ENCODE results near the gene KCNH3. TPM values are rescaled to one million over a fixed set of nuclear protein-coding genes. Genes with fewer than 3 reads are reported as not detected.

KCNH3 gene
- total and polyA plus RNA-seq, 4 donors: 0.07 to 0.24 (median 0.19) TPM; not detected in 1

DNA sequence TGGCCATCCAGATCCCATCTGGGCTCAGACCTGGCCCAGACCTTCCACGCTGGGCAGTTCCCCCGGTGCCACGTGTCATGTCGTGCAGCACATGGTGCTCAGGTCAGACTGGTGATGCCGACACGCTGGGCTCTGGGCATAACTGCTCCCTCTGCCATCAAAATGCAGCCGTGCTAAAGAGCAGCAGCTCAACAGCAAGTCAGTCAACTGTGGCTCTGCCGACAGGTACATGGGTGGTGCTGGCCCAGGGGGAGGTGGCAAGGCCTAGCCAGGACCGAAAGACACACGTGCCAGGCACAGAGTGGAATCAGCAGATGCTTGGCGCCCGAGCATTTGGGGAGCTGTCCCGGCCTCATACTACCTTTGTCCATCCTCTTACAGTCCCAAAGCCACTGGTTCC, 27.5 kb downstream of the KCNH3 start:
- Histone ChIP-seq H3K9me3 (ENCODE audit: control insufficient read depth in 4 of 4, low read length in 3 of 4) (no peaks in the 10 kb centered on the region), H3K27me3 (ENCODE audit: control insufficient read depth in 4 of 4, insufficient read depth in 4 of 4, low read length in 3 of 4) (no peaks in the 10 kb centered on the region), H3K9ac (ENCODE audit: low read depth in 1 of 2, low read length in 2 of 2) (no peak overlapping the region), H3K36me3 (ENCODE audit: control insufficient read depth in 4 of 4, insufficient read depth in 3 of 4, low read depth in 1 of 4, low read length in 3 of 4) (peaks cover 10 to 35% (median 25%) of the 10 kb centered on the region in 4 donors), H3K27ac (ENCODE audit: low read depth in 1 of 2, low read length in 2 of 2) (no peak overlapping the region), H3K4me1 (ENCODE audit: control insufficient read depth in 4 of 4, insufficient read depth in 4 of 4, low read length in 3 of 4) (peaks cover 3 to 21% (median 19%) of the 10 kb centered on the region in 4 donors), H3K4me3 (ENCODE audit: low read depth in 1 of 3, low read length in 3 of 3) (no peak overlapping the region)
- DNase-seq (ENCODE audit: low spot score): no peak
- 97% methylated on average over 13 of the region's 13 CpGs for WGBS
- no peak for TF ChIP-seq HNF4G (IDR thresholded peaks at IDR 0.05)
- no peak for TF ChIP-seq FOXA1 (IDR thresholded peaks at IDR 0.05)
- TF ChIP-seq, protein P1, sequence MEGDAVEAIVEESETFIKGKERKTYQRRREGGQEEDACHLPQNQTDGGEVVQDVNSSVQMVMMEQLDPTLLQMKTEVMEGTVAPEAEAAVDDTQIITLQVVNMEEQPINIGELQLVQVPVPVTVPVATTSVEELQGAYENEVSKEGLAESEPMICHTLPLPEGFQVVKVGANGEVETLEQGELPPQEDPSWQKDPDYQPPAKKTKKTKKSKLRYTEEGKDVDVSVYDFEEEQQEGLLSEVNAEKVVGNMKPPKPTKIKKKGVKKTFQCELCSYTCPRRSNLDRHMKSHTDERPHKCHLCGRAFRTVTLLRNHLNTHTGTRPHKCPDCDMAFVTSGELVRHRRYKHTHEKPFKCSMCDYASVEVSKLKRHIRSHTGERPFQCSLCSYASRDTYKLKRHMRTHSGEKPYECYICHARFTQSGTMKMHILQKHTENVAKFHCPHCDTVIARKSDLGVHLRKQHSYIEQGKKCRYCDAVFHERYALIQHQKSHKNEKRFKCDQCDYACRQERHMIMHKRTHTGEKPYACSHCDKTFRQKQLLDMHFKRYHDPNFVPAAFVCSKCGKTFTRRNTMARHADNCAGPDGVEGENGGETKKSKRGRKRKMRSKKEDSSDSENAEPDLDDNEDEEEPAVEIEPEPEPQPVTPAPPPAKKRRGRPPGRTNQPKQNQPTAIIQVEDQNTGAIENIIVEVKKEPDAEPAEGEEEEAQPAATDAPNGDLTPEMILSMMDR (IDR thresholded peaks at IDR 0.05; ENCODE audit: low read depth, low read length, missing input control): no peak
- TF ChIP-seq, protein P2, sequence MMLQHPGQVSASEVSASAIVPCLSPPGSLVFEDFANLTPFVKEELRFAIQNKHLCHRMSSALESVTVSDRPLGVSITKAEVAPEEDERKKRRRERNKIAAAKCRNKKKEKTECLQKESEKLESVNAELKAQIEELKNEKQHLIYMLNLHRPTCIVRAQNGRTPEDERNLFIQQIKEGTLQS (IDR thresholded peaks at IDR 0.05): no peak
- TF ChIP-seq NR2F2 (IDR thresholded peaks at IDR 0.05): no peak
- TF ChIP-seq, protein P3, sequence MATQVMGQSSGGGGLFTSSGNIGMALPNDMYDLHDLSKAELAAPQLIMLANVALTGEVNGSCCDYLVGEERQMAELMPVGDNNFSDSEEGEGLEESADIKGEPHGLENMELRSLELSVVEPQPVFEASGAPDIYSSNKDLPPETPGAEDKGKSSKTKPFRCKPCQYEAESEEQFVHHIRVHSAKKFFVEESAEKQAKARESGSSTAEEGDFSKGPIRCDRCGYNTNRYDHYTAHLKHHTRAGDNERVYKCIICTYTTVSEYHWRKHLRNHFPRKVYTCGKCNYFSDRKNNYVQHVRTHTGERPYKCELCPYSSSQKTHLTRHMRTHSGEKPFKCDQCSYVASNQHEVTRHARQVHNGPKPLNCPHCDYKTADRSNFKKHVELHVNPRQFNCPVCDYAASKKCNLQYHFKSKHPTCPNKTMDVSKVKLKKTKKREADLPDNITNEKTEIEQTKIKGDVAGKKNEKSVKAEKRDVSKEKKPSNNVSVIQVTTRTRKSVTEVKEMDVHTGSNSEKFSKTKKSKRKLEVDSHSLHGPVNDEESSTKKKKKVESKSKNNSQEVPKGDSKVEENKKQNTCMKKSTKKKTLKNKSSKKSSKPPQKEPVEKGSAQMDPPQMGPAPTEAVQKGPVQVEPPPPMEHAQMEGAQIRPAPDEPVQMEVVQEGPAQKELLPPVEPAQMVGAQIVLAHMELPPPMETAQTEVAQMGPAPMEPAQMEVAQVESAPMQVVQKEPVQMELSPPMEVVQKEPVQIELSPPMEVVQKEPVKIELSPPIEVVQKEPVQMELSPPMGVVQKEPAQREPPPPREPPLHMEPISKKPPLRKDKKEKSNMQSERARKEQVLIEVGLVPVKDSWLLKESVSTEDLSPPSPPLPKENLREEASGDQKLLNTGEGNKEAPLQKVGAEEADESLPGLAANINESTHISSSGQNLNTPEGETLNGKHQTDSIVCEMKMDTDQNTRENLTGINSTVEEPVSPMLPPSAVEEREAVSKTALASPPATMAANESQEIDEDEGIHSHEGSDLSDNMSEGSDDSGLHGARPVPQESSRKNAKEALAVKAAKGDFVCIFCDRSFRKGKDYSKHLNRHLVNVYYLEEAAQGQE (IDR thresholded peaks at IDR 0.05): no peak
- no peak for TF ChIP-seq SP1 (IDR thresholded peaks at IDR 0.05)
- no peak for TF ChIP-seq YY1 (IDR thresholded peaks at IDR 0.05)
- no peak for TF ChIP-seq JUND (IDR thresholded peaks at IDR 0.05)
- no peak for TF ChIP-seq RAD21 (IDR thresholded peaks at IDR 0.05)
- TF ChIP-seq RXRA (IDR thresholded peaks at IDR 0.05): no peak
- TF ChIP-seq EGR1 (IDR thresholded peaks at IDR 0.05; ENCODE audit: low read depth in 2 of 2): no peak
- TF ChIP-seq HNF4A (conservative IDR thresholded peaks at IDR 0.05): no peak

DNA sequence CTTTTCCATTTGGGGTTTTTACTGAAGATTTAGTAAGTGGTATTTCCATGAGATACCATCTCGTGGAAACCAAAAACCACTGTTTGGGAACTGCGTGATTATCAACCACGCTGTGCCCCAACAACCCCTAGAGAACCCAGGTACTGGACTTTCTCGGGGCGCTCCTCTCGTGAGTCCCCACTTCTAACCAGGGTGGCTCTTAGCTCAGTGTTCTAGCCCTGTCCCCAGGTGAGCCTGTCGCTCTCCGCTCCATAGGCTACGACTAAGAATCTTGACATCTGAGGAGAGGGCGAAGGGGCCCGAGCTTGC, 28.4 kb downstream of the KCNH3 start:
- no peaks in the 10 kb centered on the region for H3K9me3 ChIP-seq (ENCODE audit: control insufficient read depth in 4 of 4, low read length in 3 of 4)
- H3K9ac ChIP-seq (ENCODE audit: low read depth in 1 of 2, low read length in 2 of 2): peak overlapping the region; percentile 86 to 94
- no peak for DNase-seq (ENCODE audit: low spot score)
- whole genome bisulfite sequencing: 7% methylated on average over 11 of the region's 11 CpGs
- H3K4me3 ChIP-seq (ENCODE audit: low read depth in 1 of 3, low read length in 3 of 3): peak overlapping the region; percentile 64 to 96 (median 95)
- TF ChIP-seq, protein P2 (IDR thresholded peaks at IDR 0.05): no peak
- TF ChIP-seq RAD21 (IDR thresholded peaks at IDR 0.05): no peak
- no peak for TF ChIP-seq NR2F2 (IDR thresholded peaks at IDR 0.05)
- no peak for TF ChIP-seq ZBTB33 (IDR thresholded peaks at IDR 0.05)
- no peak for TF ChIP-seq YY1 (IDR thresholded peaks at IDR 0.05)
- TF ChIP-seq, protein P4, sequence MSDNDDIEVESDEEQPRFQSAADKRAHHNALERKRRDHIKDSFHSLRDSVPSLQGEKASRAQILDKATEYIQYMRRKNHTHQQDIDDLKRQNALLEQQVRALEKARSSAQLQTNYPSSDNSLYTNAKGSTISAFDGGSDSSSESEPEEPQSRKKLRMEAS (IDR thresholded peaks at IDR 0.05): no peak
- TF ChIP-seq FOXA2 (IDR thresholded peaks at IDR 0.05): no peak
- no peak for TF ChIP-seq RXRA (IDR thresholded peaks at IDR 0.05)
- TF ChIP-seq, protein P1 (IDR thresholded peaks at IDR 0.05; ENCODE audit: low read depth, low read length, missing input control): no peak
- TF ChIP-seq TAF1 (conservative IDR thresholded peaks at IDR 0.05): no peak
- TF ChIP-seq, protein P3 (IDR thresholded peaks at IDR 0.05): no peak
- TF ChIP-seq FOXA1 (IDR thresholded peaks at IDR 0.05): no peak
- H3K27ac ChIP-seq (ENCODE audit: low read depth in 1 of 2, low read length in 2 of 2): no peak overlapping the region
- H3K27me3 ChIP-seq (ENCODE audit: control insufficient read depth in 4 of 4, insufficient read depth in 4 of 4, low read length in 3 of 4): no peaks in the 10 kb centered on the region
- peaks cover 10 to 28% (median 22%) of the 10 kb centered on the region in 4 donors for H3K36me3 ChIP-seq (ENCODE audit: control insufficient read depth in 4 of 4, insufficient read depth in 3 of 4, low read depth in 1 of 4, low read length in 3 of 4)
- peaks cover 3 to 21% (median 19%) of the 10 kb centered on the region in 4 donors for H3K4me1 ChIP-seq (ENCODE audit: control insufficient read depth in 4 of 4, insufficient read depth in 4 of 4, low read length in 3 of 4)
